ENCODE data around the gene CMSS1.

The CMSS1 gene

DNA sequence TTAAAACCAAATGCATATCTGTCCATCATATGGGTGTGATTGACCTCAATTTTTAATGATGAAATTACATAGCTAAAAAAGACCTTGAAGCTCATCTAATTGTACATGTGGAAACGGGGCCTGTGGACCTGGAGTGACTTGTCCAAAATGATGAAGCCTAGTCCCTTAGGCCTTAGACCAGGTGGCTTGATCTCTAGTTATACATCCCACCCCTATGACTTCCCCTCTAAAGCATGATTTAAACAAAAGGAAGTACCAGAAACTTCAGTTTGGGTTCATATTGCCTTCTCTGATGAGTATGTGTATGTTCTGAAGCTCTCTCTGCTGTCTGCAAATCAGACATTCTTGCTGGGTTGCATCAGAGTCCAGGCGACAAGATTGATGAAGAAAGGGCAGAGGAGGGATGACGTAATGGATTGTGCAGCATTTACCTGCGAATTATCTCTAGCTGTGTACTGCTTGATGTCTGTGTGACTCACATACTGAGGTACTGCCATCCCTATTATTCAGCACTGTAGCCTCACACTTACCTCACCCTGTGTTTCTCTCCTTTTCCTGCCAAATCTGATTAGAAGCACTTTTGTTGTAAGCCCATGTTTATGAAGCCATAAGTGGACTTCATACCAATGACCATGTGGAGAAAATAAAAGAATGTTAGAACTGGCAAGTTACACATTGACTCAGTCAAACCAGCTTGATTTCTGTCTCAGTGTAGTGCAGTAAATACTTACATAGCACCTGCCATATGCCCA, 185.1 kb downstream of the CMSS1 start:
- TF ChIP-seq, protein P1, sequence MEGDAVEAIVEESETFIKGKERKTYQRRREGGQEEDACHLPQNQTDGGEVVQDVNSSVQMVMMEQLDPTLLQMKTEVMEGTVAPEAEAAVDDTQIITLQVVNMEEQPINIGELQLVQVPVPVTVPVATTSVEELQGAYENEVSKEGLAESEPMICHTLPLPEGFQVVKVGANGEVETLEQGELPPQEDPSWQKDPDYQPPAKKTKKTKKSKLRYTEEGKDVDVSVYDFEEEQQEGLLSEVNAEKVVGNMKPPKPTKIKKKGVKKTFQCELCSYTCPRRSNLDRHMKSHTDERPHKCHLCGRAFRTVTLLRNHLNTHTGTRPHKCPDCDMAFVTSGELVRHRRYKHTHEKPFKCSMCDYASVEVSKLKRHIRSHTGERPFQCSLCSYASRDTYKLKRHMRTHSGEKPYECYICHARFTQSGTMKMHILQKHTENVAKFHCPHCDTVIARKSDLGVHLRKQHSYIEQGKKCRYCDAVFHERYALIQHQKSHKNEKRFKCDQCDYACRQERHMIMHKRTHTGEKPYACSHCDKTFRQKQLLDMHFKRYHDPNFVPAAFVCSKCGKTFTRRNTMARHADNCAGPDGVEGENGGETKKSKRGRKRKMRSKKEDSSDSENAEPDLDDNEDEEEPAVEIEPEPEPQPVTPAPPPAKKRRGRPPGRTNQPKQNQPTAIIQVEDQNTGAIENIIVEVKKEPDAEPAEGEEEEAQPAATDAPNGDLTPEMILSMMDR (IDR thresholded peaks at IDR 0.05; ENCODE audit: low read depth, low read length): no peak
- no peak overlapping the region for H3K4me3 ChIP-seq (ENCODE audit: low read depth, low read length)

GRCh38 chr3:100003609-100004503, 186.2 kb downstream of the CMSS1 start:
- no peak overlapping the region for H3K4me3 ChIP-seq (ENCODE audit: low read depth, low read length)
- TF ChIP-seq, protein P1 (IDR thresholded peaks at IDR 0.05; ENCODE audit: low read depth, low read length): no peak

- no peak overlapping the region for H3K4me3 ChIP-seq (ENCODE audit: low read depth, low read length)
- TF ChIP-seq, protein P1 (IDR thresholded peaks at IDR 0.05; ENCODE audit: low read depth, low read length): no peak
Measured at GRCh38 chr3:100004931-100005330, 187.3 kb downstream of the CMSS1 start.

GRCh38 chr3:100005665-100006393, 188.2 kb downstream of the CMSS1 start:
- no peak overlapping the region for H3K4me3 ChIP-seq (ENCODE audit: low read depth, low read length)
- TF ChIP-seq, protein P1 (IDR thresholded peaks at IDR 0.05; ENCODE audit: low read depth, low read length): no peak

GRCh38 chr3:100006570-100007271, 189.1 kb downstream of the CMSS1 start:
- H3K4me3 ChIP-seq (ENCODE audit: low read depth, low read length): no peak overlapping the region
- TF ChIP-seq, protein P1 (IDR thresholded peaks at IDR 0.05; ENCODE audit: low read depth, low read length): no peak

DNA sequence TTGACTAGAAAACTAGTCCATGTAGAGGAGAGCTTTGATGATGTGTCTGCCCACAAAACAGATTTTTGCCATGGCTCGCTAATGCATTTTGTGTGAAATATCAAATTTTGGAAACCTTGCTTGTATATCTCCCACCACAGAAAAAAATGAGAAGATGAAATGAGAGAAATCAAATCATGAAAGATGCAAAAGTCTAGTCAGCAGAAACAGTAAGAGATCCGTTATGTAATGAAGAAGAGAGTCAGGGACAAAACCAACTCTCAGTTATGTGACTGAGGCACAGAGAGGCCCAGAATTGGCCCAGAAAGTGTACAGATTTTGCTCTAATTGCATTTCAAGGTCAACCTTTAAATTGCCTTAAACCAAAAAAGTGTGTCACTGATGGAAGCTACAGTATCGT, 189.7 kb downstream of the CMSS1 start:
- no peak overlapping the region for H3K4me3 ChIP-seq (ENCODE audit: low read depth, low read length)
- TF ChIP-seq, protein P1 (IDR thresholded peaks at IDR 0.05; ENCODE audit: low read depth, low read length): no peak

Data from WI38 (cell line).